Smooth muscle cell (in vitro differentiated cells): ENCODE results near the gene BEND3. TPM values are rescaled to one million over a fixed set of nuclear protein-coding genes. Genes with fewer than 3 reads are reported as not detected.
A peak's percentile ranks its signal among the peaks of the same experiment; 100 is the strongest.

Source experiments
- DNase-seq: peaks from one replicate; lab custom pipeline; 2025; ENCODE audit not compliant: unreplicated experiment; lab: John Stamatoyannopoulos, UW
- H2AFZ ChIP-seq: fragments of 200-600 bp; sonication (generic); 2 replicates; pipeline ENCODE4 v1.6.0; 2016; ENCODE audit warnings: antibody characterized with exemption, low read depth, mild to moderate bottlenecking
- H3F3A ChIP-seq: fragments of 200-600 bp; sonication (generic); 2 replicates; pipeline ENCODE4 v1.6.0; 2017; ENCODE audit warnings: antibody characterized with exemption, low read depth
- H3K27ac ChIP-seq: fragments of 200-600 bp; sonication (generic); 2 replicates; pipeline ENCODE4 v1.5.1; 2016; ENCODE audit warnings: low read depth, mild to moderate bottlenecking
- H3K27me3 ChIP-seq: fragments of 200-600 bp; sonication (generic); 2 replicates; pipeline ENCODE4 v1.6.1; 2016; ENCODE audit warnings: low read depth, mild to moderate bottlenecking
- H3K36me3 ChIP-seq: fragments of 200-600 bp; sonication (generic); 2 replicates; pipeline ENCODE4 v1.5.1; 2016; ENCODE audit warnings: low read depth
- H3K4me1 ChIP-seq: fragments of 200-600 bp; sonication (generic); 2 replicates; pipeline ENCODE4 v1.5.1; 2016; ENCODE audit warnings: low read depth
- H3K4me2 ChIP-seq: fragments of 200-600 bp; sonication (generic); 2 replicates; pipeline ENCODE4 v1.6.0; 2016; ENCODE audit warnings: mild to moderate bottlenecking
- H3K4me3 ChIP-seq: fragments of 200-600 bp; sonication (generic); 2 replicates; pipeline ENCODE4 v1.5.1; 2016; ENCODE audit warnings: mild to moderate bottlenecking
- H3K79me2 ChIP-seq: fragments of 200-600 bp; sonication (generic); 2 replicates; pipeline ENCODE4 v1.6.0; 2016; ENCODE audit warnings: low read depth, mild to moderate bottlenecking
- H3K9ac ChIP-seq: fragments of 200-600 bp; sonication (generic); 2 replicates; pipeline ENCODE4 v1.6.0; 2016; ENCODE audit warnings: low read depth
- H3K9me3 ChIP-seq: fragments of 200-600 bp; sonication (generic); replicated peaks from 2 replicates; pipeline ENCODE4 v1.5.1; 2016; ENCODE audit warnings: low read depth
- H4K20me1 ChIP-seq: fragments of 200-600 bp; sonication (generic); 2 replicates; pipeline ENCODE4 v1.6.0; 2016; ENCODE audit warnings: low read depth
- CTCF ChIP-seq: fragments of 200-600 bp; sonication (generic); IDR thresholded peaks from 2 replicates; pipeline ENCODE4 v1.5.1; 2017; ENCODE audit warnings: borderline replicate concordance, mild to moderate bottlenecking, antibody characterized with exemption; ENCODE audit not compliant: insufficient read depth, poor library complexity, severe bottlenecking
- WGBS: methylation state at CpG from one replicate; pipeline ENCODE4 v1.1.7; 2016; ENCODE audit warnings: low lambda C conversion rate; 5-methylcytosine and 5-hydroxymethylcytosine counted together
- polyA plus RNA-seq: library from polyadenylated mRNA; unstranded; fragments of >200 nt; fragmentation: Nextera tagmentation; extraction: Ambion mirVana; gene quantifications from 2 replicates; pipeline ENCODE4 v1.2.1, GENCODE V29; 2016
- total RNA-seq: library from RNA; depleted of rRNA; stranded (reverse); fragments of >200 nt; gene quantifications from 2 replicates; pipeline ENCODE4 v1.2.3, GENCODE V29; 2014

The BEND3 gene
- total and polyA plus RNA-seq, 2 experiments from 2014 or later, result 2.3 to 3.5 TPM

- H3K27ac ChIP-seq, result no peak overlapping the region
- H3K4me3 ChIP-seq, result no peak overlapping the region
- H3K36me3 ChIP-seq, result no peaks in the 10 kb centered on the region
- no peak overlapping the region for H3K9ac ChIP-seq
- 82% methylated on average over 6 of the region's 6 CpGs for WGBS
- TF ChIP-seq CTCF, result no peak
- no peaks in the 10 kb centered on the region for H3K79me2 ChIP-seq
- H3K4me2 ChIP-seq, result no peak overlapping the region
- H3K9me3 ChIP-seq, result no peaks in the 10 kb centered on the region
- no peaks in the 10 kb centered on the region for H3K27me3 ChIP-seq
- no peaks in the 10 kb centered on the region for H4K20me1 ChIP-seq
- no peaks in the 10 kb centered on the region for H3F3A ChIP-seq
- no peak overlapping the region for H2AFZ ChIP-seq
- DNase-seq, result no peak
- no peaks in the 10 kb centered on the region for H3K4me1 ChIP-seq
These were observed 31.4 kb downstream of the BEND3 start for GRCh38 chr6:107083921-107084320.

- Histone ChIP-seq H3K79me2 (no peaks in the 10 kb centered on the region), H3K36me3 (no peaks in the 10 kb centered on the region), H3K9ac (no peak overlapping the region), H3K4me2 (no peak overlapping the region), H3K4me1 (no peaks in the 10 kb centered on the region), H3K27ac (no peak overlapping the region), H3F3A (no peaks in the 10 kb centered on the region), H2AFZ (no peak overlapping the region), H3K9me3 (no peaks in the 10 kb centered on the region), H3K27me3 (no peaks in the 10 kb centered on the region), H4K20me1 (no peaks in the 10 kb centered on the region), H3K4me3 (no peak overlapping the region)
- WGBS, result 92% methylated on average over 10 of the region's 10 CpGs
- no peak for TF ChIP-seq CTCF
- DNase-seq, result no peak
These were observed 32.1 kb downstream of the BEND3 start for GRCh38 chr6:107083047-107083768.

GRCh38 chr6:107082045-107082444 is 33.3 kb downstream of the BEND3 start:
- no peaks in the 10 kb centered on the region for H3K36me3 ChIP-seq
- H3K4me3 ChIP-seq, result no peak overlapping the region
- no peak for DNase-seq
- H3K27me3 ChIP-seq, result no peaks in the 10 kb centered on the region
- no peaks in the 10 kb centered on the region for H3K79me2 ChIP-seq
- H2AFZ ChIP-seq, result no peak overlapping the region
- H3F3A ChIP-seq, result no peaks in the 10 kb centered on the region
- no peaks in the 10 kb centered on the region for H4K20me1 ChIP-seq
- no peak overlapping the region for H3K4me2 ChIP-seq
- no peaks in the 10 kb centered on the region for H3K9me3 ChIP-seq
- TF ChIP-seq CTCF, result no peak
- H3K9ac ChIP-seq, result no peak overlapping the region
- no peak overlapping the region for H3K27ac ChIP-seq
- H3K4me1 ChIP-seq, result no peaks in the 10 kb centered on the region
- 51% methylated on average over 4 of the region's 4 CpGs for WGBS

- no peaks in the 10 kb centered on the region for H3K9me3 ChIP-seq
- TF ChIP-seq CTCF, result peak; percentile 15
- H4K20me1 ChIP-seq, result no peaks in the 10 kb centered on the region
- WGBS, result 82% methylated on average over 5 of the region's 5 CpGs
- H3K79me2 ChIP-seq, result no peaks in the 10 kb centered on the region
- no peaks in the 10 kb centered on the region for H3K27me3 ChIP-seq
- no peaks in the 10 kb centered on the region for H3K36me3 ChIP-seq
- no peaks in the 10 kb centered on the region for H3K4me1 ChIP-seq
- H2AFZ ChIP-seq, result no peak overlapping the region
- no peak overlapping the region for H3K4me2 ChIP-seq
- H3F3A ChIP-seq, result no peaks in the 10 kb centered on the region
- no peak for DNase-seq
- no peak overlapping the region for H3K4me3 ChIP-seq
- no peak overlapping the region for H3K9ac ChIP-seq
- no peak overlapping the region for H3K27ac ChIP-seq
These were observed 35.3 kb downstream of the BEND3 start for GRCh38 chr6:107080036-107080435.
